ENCODE data around the gene PSME3IP1.
"Not testable (repeated sequence)": the region's sequence is repeated elsewhere in the genome, so short reads cannot be mapped to it uniquely, and the experiment has no call there.

PSME3IP1 gene

GRCh38 chr16:57196286-57196685, 10.4 kb upstream of the PSME3IP1 start:
- DNase-seq (ENCODE audit: extremely low read depth, low read depth): no peak
- H3K4me3 ChIP-seq (replicated peaks; ENCODE audit: low read depth, low read length): no peak overlapping the region
- TF ChIP-seq, protein P1, sequence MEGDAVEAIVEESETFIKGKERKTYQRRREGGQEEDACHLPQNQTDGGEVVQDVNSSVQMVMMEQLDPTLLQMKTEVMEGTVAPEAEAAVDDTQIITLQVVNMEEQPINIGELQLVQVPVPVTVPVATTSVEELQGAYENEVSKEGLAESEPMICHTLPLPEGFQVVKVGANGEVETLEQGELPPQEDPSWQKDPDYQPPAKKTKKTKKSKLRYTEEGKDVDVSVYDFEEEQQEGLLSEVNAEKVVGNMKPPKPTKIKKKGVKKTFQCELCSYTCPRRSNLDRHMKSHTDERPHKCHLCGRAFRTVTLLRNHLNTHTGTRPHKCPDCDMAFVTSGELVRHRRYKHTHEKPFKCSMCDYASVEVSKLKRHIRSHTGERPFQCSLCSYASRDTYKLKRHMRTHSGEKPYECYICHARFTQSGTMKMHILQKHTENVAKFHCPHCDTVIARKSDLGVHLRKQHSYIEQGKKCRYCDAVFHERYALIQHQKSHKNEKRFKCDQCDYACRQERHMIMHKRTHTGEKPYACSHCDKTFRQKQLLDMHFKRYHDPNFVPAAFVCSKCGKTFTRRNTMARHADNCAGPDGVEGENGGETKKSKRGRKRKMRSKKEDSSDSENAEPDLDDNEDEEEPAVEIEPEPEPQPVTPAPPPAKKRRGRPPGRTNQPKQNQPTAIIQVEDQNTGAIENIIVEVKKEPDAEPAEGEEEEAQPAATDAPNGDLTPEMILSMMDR (IDR thresholded peaks at IDR 0.05; ENCODE audit: low read depth, low read length, missing control alignments): no peak

DNA sequence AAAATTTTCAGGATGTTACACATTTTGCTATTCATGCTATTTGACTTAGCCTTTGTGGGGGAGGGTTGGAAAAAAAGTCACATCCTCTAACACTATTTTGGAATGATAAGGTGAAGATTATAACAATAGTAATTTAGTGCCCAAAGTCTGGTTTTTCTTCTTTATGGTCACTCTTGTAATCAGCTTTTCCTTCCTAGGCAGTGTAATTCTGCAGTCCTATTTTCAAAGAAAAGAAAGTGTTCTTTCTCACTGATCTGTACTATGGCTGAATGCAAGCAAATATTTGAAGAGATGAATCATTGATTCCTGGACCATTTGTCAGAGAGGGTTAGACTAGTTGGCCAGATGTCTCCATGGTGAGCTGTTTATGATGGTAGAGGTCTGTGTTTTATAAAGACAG, 8.7 kb upstream of the PSME3IP1 start:
- TF ChIP-seq, protein P1 (IDR thresholded peaks at IDR 0.05; ENCODE audit: low read depth, low read length, missing control alignments): no peak
- peak; percentile 70 for DNase-seq (ENCODE audit: extremely low read depth, low read depth)
- no peak overlapping the region for H3K4me3 ChIP-seq (replicated peaks; ENCODE audit: low read depth, low read length)

GRCh38 chr16:57192720-57193486, 7.1 kb upstream of the PSME3IP1 start:
- no peak for DNase-seq (ENCODE audit: extremely low read depth, low read depth)
- H3K4me3 ChIP-seq (replicated peaks; ENCODE audit: low read depth, low read length): no peak overlapping the region
- TF ChIP-seq, protein P1 (IDR thresholded peaks at IDR 0.05; ENCODE audit: low read depth, low read length, missing control alignments): no peak

- H3K4me3 ChIP-seq (replicated peaks; ENCODE audit: low read depth, low read length): no peak overlapping the region
- DNase-seq (ENCODE audit: extremely low read depth, low read depth): no peak
- TF ChIP-seq, protein P1 (IDR thresholded peaks at IDR 0.05; ENCODE audit: low read depth, low read length, missing control alignments): no peak
Measured at GRCh38 chr16:57192146-57192545, 6.3 kb upstream of the PSME3IP1 start.

DNA sequence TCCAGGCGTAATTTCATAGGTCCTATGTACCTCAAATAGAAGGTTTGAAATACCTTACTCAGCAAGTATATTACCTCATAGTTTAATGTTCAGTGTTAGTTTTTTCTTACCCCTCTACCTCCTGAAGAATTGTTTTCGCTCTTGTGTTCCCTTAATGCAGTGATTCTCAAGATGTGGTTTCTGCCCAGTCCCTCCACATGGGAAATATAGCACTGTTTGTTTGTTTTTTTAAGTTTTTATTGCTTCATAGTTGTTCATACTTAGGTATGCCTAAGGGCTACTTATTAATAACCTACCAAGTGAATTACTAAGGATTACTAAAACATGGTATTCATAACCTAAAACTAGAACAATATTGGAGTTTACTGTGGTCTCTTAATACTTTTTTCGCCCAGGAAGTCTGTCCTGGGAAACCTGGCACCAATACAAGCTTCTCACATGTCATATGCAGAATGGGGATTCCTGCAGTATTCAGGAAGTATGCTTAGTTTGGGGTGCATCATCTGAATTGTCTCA, 5.3 kb upstream of the PSME3IP1 start:
- no peak overlapping the region for H3K4me3 ChIP-seq (replicated peaks; ENCODE audit: low read depth, low read length)
- TF ChIP-seq, protein P1 (IDR thresholded peaks at IDR 0.05; ENCODE audit: low read depth, low read length, missing control alignments): no peak
- no peak for DNase-seq (ENCODE audit: extremely low read depth, low read depth)

DNA sequence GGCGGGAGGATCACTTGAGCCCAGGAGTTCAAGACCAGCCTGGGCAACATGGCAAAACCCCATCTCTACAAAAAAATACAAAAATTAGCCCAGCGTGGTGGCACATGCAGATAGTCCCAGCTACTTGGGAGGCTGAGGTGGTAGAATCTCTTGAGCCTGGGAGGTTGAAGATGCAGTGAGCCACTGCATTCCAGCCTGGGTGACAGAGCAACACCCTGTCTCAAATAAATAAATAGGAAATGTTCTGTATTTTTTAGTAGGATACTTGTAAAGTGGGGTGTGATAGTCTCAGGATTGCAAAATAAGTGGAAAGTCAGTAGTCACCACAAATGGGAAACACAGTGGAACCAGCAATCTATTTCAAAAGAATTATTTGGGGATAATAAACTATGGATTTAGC, 4.3 kb upstream of the PSME3IP1 start:
- DNase-seq (ENCODE audit: extremely low read depth, low read depth): no peak
- H3K4me3 ChIP-seq (replicated peaks; ENCODE audit: low read depth, low read length): no peak overlapping the region
- TF ChIP-seq, protein P1 (IDR thresholded peaks at IDR 0.05; ENCODE audit: low read depth, low read length, missing control alignments): no peak

DNA sequence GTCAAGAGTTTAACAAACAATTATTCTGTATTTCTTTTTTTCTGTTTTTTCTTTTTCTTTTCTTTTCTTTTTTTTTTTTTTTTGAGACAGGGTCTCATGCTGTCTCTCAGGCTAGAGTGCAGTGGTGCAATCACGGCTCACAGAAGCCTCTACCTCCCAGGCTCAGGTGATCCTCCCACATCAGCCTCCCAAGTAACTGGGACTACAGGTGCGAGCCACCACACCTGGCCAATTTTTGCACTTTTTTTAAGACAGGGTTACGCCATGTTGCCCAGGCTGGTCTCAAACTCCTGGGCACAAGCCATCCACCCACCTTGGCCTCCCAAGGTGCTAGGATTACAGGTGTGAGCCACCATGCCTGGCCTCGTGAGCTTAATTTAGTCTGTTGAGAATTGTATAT, 3.7 kb upstream of the PSME3IP1 start:
- not testable (repeated sequence) for DNase-seq (ENCODE audit: extremely low read depth, low read depth); H3K4me3 ChIP-seq (replicated peaks; ENCODE audit: low read depth, low read length)

Measured in HFF-Myc (cell line).